ENCODE results near the gene TBC1D16.

- no peak for TF ChIP-seq CTCF (conservative IDR thresholded peaks at IDR 0.05; ENCODE audit: low read length)
- TF ChIP-seq EZH2phosphoT487 (IDR thresholded peaks at IDR 0.05; ENCODE audit: borderline replicate concordance, low read depth, low read length), result no peak
These were observed 82.3 kb downstream of the TBC1D16 start for GRCh38 chr17:79953335-79953734.

Measured in OCI-LY7 (cell line).